GM18519 (cell line): ENCODE data around the gene NAPB.
"Not testable (repeated sequence)": the region's sequence is repeated elsewhere in the genome, so short reads cannot be mapped to it uniquely, and the experiment has no call there.

Experiments used
- ATAC-seq: cut with Tn5 transposase; IDR thresholded peaks from one replicate; pipeline ENCODE4 v1.9.1; 2021; ENCODE audit warnings: mild to moderate bottlenecking, moderate library complexity; ENCODE audit not compliant: unreplicated experiment, low FRiP score

Gene NAPB

DNA sequence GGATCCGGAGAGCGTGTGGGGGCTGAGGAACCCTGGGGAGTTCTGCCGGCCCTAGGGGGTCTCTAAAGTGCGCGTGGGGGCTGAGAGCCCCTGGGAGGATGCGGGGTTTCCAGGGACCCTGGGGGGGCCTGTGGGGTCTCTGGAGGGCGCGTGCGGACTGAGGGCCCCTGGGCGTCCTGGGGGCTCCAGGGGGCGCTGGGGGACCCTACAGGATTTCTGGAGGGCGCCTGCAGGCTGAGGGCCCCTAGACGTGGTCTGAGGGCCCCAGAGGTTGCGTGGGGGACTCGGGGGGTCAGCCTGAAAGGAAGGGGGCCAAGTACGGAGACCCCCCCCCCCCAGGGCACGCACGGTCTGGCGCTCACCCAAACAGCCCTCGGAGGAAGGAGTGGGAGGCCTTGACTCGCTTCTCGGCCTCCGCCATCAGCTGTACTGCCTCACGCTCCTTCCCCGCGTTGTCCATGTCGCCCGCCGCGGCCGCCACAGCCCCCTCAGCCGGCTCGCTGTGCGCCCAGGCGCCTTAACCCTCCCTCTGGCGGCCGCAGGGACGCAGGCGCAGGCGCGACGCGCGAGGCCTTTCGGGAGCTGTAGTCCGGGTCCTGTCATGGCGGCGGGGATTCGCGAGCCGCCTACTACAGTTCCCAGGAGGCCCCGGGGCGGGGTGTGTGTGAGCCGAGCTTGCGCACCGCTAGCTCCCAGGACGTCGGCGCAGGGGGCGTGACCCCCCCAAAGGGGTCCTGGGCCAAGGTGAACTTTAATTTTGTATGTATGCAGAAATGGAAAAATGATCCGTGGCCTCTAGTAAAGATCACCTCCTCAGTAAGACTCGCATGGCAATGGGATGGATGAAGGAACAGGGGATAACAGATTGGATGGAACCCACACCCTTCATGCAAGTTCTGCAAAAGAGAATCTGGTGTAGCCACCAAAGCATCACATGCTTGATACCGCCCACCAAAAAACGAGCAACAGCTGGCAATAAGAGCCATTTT lies at the start of gene NAPB:
NAPB (minus strand) TSS at position 546 of the 989 bp plus-strand sequence; CDS start at position 460, 86 bp downstream.
- ATAC-seq, result peak; percentile 97

DNA sequence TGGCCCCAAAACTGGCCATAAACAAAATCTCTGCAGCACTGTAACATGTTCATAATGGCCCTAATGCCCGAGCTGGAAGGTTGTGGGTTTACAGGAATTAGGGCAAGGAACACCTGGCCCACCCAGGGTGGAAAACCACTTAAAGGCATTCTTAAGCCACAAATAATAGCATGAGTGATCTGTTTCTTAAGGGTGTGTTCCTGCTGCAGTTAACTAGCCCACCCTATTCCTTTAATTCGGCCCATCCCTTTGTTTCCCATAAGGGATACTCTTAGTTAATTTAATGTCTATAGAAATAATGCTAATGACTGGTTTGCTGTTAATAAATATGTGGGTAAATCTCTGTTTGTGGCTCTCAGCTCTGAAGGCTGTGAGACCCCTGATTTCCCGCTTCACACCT lies 45.7 kb upstream of the NAPB start:
- ATAC-seq, result not testable (repeated sequence)

DNA sequence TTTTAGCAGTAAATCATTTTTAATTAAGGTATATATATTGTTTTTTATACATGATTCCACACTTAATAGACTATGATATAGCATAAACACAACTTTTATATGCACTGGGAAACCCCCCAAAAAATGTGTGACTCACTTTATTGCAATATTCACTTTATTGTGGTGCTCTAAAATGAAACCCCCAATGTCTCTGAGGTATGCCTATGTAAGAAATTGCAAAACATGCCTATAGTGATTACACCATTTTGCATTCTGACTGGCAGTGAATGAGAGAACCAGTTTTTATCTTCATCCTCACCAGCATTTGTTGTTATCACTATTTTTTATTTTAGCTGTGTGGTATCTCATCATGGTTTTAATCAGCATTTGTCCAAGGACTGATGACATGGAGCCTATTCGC lies 39.9 kb upstream of the NAPB start:
- no peak for ATAC-seq

DNA sequence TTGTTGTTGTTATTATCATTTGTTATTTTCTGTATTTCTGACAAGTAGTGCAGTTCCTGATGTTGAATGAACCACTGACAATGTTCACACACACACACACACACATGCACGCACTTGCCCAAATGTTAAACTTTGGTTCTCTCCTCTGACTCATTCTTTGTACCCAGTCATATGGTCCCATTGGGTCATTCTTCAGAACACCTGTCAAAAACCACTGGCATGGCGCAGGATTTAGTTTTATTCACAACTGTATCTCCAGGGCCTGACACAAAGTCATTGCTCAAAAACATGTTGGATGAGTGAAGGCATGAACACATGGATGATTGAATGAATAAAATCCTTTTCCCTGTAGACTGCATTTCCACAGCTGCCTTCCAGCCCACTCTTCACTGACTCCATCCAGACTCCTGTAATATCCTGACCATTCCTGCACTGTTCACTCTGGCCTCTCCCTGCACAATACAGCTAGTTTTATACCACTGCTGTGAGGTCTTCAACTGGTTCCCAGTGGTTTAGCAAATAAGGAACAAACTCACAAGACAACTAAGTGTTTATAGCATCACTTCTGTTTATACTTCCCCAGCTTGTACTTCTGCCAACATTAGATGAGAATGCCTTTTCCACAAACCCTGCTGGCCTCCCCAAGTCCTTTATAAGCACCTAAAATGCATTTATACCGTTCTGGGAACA lies 38.3 kb upstream of the NAPB start:
- no peak for ATAC-seq

DNA sequence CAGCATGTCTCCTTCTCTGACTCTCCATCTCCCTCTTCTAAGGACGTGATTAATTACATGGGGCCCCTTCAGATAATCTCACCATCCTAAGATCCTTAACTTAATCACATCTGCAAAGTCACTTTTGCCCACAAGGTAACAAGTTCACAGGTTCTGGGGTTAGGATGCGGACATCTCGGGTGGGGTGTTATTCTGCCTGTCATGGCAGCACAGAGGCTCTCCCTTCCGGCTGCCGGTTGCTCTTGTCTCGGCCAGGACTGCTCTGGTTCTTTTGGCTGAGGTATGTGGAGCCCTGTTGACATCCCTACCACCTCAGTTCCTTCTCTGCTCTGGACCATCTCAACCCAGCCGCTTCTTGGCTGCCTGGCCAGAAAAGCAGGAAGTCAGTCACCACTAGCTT lies 35.6 kb upstream of the NAPB start:
- ATAC-seq, result no peak

DNA sequence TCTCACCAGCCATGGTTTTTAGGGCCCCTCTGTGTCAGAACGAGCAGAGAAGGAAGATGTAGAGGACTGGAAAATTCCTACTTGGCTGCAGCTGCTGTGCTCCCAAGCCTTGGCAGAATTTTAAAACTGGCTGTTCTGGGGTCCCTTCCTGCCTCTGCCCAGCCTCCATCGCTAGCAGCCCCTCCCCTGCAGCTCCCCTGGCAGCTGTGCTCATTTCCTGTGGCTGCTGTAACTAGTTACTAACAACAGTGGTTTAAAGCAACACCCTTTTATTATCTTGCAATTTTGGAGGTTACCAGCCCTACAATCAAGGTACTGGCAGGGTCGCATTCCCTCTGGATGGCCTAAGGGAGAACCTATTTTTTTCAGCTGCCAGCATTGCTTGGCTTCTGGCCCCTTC lies 35.1 kb upstream of the NAPB start:
- ATAC-seq, result no peak

DNA sequence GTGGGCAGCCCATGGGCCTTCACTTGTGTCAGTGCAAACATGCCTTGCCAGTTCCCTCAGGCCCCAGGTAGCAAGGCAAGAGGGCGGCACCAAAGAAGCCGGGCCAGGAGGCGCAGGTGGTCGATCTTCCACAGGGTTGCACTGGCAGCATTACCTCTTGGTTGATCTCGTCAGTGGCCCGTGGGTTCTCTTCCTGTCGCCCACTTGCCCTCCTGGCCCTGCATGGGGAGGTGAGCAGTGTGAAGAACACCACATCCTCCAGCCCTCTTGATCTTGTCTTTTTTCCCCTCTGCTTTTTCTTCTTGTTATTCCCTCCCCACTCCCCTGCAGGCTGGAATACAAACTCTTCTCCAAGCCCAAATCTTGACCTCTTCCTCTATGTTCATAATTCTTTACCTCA lies 34.4 kb upstream of the NAPB start:
- ATAC-seq, result no peak

DNA sequence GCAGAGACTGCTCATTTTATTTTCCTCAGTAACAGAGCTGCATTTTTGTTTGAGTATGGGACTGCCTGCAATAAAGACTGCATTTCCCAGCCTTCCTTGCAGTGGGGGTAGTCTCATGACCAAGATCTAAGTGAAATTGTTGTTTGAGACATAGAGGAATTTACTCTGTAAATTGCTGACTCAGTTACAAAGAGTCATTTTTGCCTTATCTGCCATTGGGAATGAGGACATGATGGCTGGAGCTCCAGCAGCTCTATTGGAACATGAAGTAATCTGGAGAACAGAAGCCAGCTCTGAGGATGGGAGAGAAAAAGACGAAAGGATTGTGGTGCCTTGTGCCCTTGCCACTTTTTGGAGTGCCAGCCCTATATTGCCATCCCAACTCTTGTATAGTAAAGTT lies 33.5 kb upstream of the NAPB start:
- no peak for ATAC-seq

DNA sequence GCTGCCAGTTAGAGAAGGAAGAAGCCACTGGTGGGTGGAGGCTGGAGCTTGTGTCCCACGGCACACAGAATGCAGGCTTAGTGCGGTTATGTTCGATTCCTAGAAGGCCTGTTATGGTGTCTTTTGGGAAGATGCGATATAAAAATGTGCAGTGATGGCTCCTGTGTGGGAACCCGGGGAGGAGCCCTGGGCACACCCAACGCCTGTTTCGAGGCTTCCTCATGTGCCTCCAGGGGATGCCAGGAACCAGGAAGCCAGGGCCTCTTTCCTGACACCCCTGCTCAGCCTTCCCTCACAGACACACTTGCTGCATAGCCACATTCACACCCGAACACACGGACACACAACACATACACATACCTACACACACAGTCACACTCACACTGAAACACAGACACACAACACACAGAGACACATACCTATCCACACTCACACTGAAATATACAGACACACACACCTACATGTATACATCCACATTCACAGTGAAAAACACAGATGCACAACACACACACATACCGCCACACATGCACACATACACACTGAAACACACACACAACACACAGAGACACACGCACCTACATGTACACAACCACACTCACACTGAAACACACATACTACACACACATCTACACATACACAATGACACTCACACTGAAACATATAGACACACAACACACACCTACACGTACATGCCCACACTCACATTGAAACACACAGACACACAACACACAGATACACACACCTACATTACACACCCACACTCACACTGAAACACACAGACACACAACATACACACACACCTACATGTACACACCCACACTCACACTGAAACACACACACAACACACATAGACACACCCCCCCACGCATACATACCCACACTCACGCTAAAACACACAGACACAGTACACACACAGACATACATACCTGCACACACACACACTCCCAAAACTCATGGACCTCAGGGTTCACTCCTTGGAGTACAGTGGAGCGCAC lies 32.6 kb upstream of the NAPB start:
- no peak for ATAC-seq

DNA sequence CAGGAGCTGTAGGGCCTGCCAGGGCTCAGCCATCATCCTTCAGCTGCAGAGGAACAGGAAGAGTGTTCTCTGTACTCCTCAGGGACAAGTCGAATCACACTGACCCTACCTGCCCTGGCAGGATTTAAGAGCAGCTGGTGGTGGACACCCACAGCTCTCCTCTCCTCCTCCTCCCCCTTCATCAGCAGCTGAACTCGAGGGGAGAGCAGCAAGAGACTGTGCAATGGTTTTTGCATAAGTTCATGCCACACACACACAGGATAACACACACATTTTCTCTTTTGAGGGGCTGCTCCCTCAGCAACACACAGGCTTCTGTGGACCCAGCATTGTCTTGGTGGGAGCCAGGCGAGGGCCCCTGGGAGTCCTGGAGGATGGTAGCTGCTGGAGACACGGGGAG lies 31.5 kb upstream of the NAPB start, which contains the start of gene CST11:
CST11 (minus strand) TSS at position 101 of the 400 bp plus-strand sequence; CDS start at position 36, 65 bp downstream.
- no peak for ATAC-seq

DNA sequence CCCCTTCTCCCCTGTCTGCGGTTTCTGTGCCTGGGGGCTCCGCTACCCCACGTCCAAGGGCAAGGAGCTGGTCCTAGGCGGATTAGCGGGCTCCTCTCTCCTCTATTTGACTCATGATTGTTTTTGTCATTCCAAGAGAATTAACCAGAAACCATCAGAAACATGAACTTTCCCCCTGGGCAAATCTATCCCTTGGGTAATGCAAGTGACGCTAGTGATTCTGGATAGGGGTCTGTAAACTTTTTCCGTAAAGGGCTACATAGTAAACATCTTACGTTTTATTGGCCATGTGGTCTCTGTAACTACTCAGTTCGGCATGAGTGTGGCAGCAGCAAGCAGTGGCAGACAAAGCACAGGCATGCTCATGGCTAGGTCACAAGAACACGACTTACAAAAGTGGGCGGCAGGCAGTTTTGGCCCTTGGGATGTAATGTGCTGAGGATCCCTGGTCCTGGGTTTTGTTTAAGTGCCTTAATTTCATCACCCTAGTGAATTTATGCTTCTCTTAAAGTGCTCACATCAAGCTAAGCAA lies 30.7 kb upstream of the NAPB start:
- ATAC-seq, result no peak

DNA sequence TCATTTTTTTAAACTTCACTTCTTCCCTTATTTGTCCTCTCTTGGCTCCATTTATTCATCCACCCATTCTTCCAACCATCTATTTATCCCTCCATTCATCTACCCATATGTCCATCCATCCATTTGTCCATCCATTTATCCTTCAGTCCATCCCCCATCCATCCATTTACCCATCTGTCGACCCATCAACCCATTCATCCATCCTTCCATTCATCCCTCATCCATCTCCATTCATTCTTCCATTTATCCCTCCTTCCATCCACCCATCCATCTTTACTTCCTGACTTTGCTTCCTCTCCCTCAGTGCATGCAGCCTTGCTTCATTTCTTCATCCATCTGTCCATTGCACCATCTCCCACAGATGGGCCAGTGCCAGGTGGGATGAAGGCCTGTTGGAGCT lies 29.6 kb upstream of the NAPB start:
- no peak for ATAC-seq

DNA sequence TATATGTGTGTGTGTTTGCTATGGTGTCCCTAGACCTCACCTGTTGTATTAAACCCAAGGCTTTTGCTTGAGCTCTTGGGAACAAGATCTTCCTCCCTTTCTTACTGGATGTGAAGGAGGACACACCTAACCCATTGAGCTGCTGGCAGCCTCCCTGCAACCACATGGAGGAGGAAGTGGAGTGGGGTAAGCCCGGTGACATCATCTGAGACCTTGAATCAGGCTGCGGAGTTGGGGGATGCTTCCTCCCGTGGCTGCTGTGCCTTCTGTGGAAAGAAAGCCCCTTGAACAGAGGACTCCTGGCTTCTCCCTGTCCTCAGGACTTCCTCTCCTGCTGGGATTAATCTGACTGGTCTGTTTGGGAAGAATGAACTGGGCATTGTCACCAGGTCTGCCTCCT lies 28.1 kb upstream of the NAPB start:
- ATAC-seq, result no peak

DNA sequence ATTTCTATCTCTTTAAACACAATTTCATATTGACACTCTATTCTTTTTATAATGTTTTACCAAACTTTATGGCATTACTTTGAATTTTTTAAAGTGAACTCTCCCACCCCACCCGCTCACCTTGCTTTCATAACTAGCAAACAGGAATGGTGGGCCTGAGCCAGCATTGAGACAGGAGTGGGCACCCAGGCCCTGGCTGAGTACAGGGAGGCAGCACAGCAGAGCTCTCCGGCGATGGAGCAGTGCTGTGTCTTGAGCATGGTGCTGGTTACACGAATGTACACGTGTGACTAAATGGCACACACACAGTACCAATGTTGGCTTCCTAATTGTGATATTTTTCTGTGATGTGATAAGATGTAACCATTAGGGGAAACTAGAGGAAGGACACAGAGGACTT lies 26.9 kb upstream of the NAPB start:
- ATAC-seq, result no peak

DNA sequence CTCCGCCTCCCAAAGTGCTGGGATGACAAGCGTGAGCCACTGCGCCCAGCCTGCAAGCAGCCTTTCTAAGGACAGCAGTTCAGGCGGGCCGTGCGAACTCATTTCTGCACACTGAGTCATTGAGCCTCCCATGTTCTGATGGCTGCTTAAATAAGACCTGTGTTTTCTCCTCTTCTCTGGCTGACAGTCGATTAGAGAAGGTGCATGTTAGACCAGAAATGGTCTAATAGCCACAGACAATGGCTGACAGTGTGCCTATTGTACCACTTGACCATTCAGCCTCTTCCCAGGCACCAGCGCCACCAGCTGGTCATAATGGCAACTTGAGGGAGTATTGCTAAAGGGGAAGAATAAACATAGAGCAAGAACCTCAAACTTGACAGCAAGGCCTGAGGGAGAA lies 25.2 kb upstream of the NAPB start:
- peak; percentile 37 for ATAC-seq

DNA sequence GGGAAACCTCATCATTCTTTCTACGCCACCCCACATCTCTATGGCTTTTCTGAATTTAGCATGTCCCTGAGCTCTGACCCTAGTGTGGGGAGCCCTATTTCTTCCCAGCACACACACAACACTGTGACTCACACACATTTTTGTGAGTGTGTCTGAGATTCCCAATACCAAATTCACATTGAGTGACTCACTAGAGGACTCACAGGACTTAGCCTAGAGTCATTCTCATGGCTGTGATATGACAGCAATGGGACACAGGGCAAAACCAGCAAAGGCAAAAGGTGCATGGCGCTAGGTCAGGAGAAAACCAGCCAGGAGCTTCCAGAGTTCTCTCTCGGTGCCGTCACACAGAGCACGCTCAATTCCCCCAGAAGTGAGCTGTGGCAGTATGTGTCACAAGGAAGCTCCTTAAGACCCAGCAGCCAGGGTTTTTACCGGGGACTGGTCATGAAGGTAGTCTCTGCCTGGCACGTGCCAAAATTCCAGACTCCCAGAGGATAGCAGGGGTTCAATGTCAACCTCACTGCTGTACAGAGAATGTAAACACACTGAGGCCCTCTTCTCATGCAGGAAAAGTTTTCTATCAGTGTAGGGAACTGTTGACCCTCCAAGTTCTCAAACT lies 24.4 kb upstream of the NAPB start:
- ATAC-seq, result no peak

DNA sequence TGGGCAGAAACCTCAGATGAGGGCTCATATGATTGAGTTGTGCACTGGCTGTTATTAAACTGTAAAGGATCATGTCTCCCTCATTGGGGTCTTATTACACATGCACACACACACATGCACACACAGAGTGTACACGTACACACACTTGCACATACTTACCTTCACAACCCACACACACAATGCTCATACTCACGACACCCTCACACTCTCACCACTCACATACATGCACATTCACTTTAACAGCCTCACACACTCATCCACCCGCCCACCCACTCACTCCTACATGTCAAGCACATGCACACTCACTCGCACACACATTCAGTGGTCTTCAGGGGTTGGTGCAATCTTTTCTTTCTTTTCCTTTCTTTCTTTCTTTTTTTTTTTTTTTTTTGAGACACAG lies 23.6 kb upstream of the NAPB start:
- ATAC-seq, result no peak

DNA sequence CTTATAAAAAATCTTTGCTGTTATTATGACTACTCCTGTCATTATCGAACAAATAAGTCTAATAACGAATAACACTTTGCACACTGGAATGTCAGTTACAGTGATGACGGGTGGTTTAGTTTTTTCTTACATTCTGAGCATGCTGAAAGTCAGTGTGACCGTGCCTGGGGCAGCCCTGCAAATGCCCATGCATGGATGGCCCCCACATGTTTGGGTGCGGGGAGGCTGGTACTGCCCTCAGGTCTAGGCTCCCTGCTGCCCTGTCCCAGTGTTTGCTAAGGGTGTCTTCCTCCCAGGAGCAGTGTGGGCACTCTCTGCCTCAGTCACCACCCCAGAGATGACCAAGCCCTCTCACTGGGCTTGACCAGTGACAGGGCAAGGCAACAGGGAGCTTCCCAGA lies 21.1 kb upstream of the NAPB start:
- no peak for ATAC-seq

DNA sequence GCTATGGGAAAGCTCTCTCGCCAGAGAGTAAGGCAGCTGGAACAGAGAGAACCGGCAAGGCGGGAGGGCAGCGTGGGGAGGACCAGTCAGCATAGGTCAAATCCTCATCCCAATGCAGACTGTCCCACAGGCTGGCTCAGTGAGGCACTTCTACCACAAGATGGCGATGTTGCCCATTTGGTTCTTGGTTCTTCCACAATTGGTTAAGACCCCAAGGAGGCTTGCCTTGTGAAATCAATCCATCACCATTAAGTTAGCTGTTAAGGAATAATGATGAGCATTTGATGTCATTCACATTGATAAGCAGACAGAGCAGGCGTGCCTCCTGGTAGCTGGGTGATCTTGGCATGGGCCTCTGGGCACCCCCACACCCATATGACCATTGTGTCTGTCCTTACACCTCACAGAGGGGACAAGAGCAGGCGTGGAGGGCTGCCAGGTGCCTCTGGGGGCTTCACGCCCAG lies 20.6 kb upstream of the NAPB start:
- peak; percentile 72 for ATAC-seq

DNA sequence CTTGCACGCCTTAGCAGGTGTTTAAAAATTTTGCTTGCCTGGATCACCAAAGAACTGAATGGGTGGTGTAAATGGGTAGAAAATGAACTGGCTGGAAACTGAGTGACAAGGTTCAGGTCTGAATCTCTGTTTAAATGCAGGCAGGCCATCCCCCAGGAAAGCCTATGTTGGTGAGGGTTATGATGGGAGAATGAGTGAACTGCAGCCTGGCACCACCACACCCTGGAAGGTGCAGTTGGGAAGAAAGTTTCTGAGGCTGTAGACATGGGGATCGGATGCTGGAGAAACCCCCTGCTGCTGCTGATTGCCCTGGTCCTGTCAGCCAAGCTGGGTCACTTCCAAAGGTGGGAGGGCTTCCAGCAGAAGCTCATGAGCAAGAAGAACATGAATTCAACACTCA lies 18.7 kb upstream of the NAPB start:
- no peak for ATAC-seq
